ENCODE results near the gene AJM1. TPM values are rescaled to one million over a fixed set of nuclear protein-coding genes. Genes with fewer than 3 reads are reported as not detected.

The AJM1 gene
- total RNA-seq, 1 experiment from 2014 or later: 7.2 TPM

DNA sequence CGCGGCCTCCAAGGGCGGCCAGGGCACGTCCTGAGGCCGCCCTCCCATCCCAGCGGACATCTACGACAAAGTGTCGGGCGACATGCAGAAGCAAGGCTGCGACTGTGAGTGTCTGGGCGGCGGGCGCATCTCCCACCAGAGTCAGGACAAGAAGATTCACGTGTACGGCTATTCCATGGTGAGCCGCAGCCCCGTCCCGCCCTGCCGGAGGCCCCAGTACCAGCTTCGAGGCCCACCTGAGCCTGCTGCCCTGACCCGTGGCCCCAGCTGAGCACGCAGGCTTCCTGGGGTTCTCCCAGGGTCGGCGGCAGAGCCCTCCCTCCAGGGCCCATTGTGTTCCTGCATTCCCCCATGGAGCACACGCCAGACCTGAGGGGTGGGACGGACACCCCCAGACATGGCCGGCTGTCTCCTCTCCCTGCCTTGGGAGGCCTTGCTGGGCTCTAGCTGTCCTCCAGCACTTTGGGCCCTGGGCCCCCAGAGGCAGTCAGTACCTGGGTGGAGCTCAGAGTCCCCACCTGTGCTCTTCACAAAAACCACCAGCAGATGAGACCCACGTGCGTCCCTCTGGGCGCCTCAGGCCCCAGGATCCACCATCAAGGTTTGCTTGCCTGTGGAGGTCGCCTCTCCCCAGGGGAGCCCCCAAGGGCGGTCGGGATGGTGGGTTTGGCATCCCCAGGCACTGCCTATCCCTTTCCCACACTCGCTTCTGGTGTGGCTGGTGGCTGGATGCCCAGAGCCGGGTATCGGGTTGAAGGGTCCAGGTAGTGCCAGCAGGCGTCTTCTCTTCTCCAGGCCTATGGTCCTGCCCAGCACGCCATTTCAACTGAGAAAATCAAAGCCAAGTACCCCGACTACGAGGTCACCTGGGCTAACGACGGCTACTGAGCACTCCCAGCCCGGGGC, 7.9 kb downstream of the AJM1 start:
- Histone ChIP-seq H3K4me1 (ENCODE audit: control insufficient read depth, insufficient read depth, low read length) (peaks cover 15% of the 10 kb centered on the region), H3K4me3 (ENCODE audit: low read depth in 2 of 2, low read length in 2 of 2) (peak overlapping the region; percentile 64 to 69), H3K27ac (ENCODE audit: low read length) (peak overlapping the region; percentile 83), H3K36me3 (ENCODE audit: control insufficient read depth, insufficient read depth, low read length) (no peaks in the 10 kb centered on the region), H3K27me3 (ENCODE audit: control insufficient read depth, insufficient read depth, low read length) (no peaks in the 10 kb centered on the region), H3K9me3 (ENCODE audit: control insufficient read depth, insufficient read depth, low read depth, low read length) (no peaks in the 10 kb centered on the region)
- intact Hi-C loops (cut with micrococcal nuclease; ENCODE audit: unreplicated experiment) (no loop called here), in situ Hi-C loops (cut with HindIII; ENCODE audit: low pct_unique_long_range_greater_than_20kb, low sequenced_read_pairs) (no loop called here)
- CTCF ChIA-PET: no interaction called here
- TSS peak; percentile 96 for BruUV-seq (replicated peaks)
- no peak for ATAC-seq
- POLR2A ChIA-PET: interaction anchor here (0.6 kb wide), 1 partner anchor 88 kb away, joined by 6 read pairs; no protein-coding TSS in a partner anchor
- no peak for TF ChIP-seq CTCF (IDR thresholded peaks at IDR 0.05)
- no peak for TF ChIP-seq POLR2AphosphoS5 (IDR thresholded peaks at IDR 0.05; ENCODE audit: low read depth, low read length)
- no peak for DNase-seq (ENCODE audit: low read depth, low spot score)

DNA sequence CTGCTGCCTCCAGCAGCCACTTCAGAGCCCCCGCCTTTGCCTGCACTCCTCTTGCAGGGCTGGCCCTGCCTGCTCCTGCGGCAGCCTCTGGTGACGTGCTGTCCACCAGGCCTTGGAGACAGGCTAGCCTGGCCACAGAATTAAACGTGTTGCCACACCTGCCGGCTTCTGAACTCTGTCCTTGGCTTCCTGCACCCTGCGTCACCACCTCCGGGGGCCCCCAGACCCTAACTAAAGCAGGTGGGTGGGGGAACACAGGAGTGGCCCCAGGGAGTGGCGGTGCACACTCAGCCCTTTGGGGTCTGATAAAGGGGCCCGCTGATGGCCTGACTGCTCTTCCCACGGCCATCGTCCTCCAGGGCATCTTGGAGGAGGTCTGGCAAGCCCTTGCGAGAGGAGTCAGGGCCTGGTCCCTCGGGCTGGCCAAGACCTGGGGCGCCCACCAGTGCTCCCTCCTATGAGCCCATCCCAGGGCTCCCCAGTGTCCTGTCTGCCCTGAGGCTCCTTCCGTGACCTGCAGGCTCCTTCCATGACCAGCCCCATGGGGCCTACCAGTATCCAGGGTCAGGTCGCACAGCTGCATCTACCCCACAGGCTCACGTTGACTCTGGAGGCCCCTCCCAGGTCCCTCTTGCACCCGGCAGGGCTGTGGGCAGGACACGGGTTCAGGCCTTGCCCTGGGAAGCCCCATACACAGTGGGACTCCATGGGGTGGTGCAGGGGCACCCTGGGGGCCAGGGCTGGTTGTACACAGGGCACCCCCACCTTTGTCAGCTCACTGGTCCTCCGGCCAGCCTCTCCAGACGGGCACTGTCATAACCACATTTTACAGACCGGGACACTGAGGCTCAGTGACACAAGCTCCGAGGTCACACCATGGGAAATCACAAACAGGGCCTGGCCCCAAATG, 8.8 kb downstream of the AJM1 start:
- Histone ChIP-seq H3K36me3 (ENCODE audit: control insufficient read depth, insufficient read depth, low read length) (no peaks in the 10 kb centered on the region), H3K27me3 (ENCODE audit: control insufficient read depth, insufficient read depth, low read length) (no peaks in the 10 kb centered on the region), H3K4me1 (ENCODE audit: control insufficient read depth, insufficient read depth, low read length) (peaks cover 18% of the 10 kb centered on the region), H3K9me3 (ENCODE audit: control insufficient read depth, insufficient read depth, low read depth, low read length) (no peaks in the 10 kb centered on the region), H3K4me3 (ENCODE audit: low read depth in 2 of 2, low read length in 2 of 2) (peak overlapping the region; percentile 64 to 69; a peak in 3 of 4 replicates), H3K27ac (ENCODE audit: low read length) (peak overlapping the region; percentile 83; the same call in 1 of the 2 replicates)
- TF ChIP-seq POLR2AphosphoS5 (IDR thresholded peaks at IDR 0.05; ENCODE audit: low read depth, low read length): no peak
- TF ChIP-seq SIN3A (IDR thresholded peaks at IDR 0.05; ENCODE audit: borderline replicate concordance, insufficient read depth, low read depth, low read length): no peak
- BruUV-seq (replicated peaks): no TSS peak
- ATAC-seq (no peak), DNase-seq (ENCODE audit: low read depth, low spot score) (no peak)
- in situ Hi-C loops (cut with HindIII; ENCODE audit: low pct_unique_long_range_greater_than_20kb, low sequenced_read_pairs) (no loop called here), intact Hi-C loops (cut with micrococcal nuclease; ENCODE audit: unreplicated experiment) (no loop called here)
- ChIA-PET CTCF (no interaction called here), POLR2A (interaction anchor here (0.6 kb wide), 1 partner anchor 87 kb away, joined by 6 read pairs; no protein-coding TSS in a partner anchor)

DNA sequence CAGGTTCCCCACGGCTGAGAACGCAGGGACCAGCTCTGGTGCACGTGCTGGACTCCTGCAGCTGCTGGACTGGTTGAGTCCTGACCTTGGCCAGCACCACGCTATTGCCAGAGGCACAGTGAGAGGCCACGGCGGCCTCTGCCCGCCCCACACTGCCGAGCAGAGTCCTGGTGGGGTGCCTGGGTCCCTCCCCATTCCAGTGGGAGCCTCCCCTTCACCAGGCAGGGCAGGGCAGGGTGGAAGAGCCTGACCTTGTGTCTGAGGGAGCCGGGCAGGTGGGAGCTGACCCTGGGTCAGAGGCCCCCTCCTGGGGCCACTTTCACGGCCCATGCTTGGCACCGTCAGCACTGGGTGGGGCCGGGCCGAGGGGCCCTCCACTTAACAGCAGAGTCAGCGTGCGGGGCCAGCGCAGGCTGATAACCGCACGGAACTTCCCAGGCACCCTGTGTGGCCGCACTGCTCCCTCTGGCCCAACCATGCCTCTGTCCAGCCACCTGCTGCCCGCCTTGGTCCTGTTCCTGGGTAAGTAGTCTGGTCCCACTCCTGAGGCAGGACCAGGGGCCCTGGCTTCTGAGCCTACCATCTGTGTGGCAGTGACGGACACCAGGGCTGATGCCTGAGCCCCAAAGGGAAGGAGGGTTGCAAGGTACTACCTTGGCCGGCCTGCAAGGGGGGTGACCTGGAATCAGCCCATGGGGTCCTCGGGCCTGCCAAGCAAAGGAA, 9.8 kb downstream of the AJM1 start, which contains the start of gene MAMDC4:
Gene MAMDC4 (plus strand): TSS at position 406 of the 723 bp plus-strand sequence. CDS start 71 bp downstream, at position 477.
- CTCF ChIA-PET: interaction anchor here (0.7 kb wide), 1 partner anchor 129 kb away, joined by 3 read pairs; no protein-coding TSS in a partner anchor
- DNase-seq (ENCODE audit: low read depth, low spot score) (no peak), ATAC-seq (no peak)
- intact Hi-C loops (cut with micrococcal nuclease; ENCODE audit: unreplicated experiment) (no loop called here), in situ Hi-C loops (cut with HindIII; ENCODE audit: low pct_unique_long_range_greater_than_20kb, low sequenced_read_pairs) (no loop called here)
- no peaks in the 10 kb centered on the region for H3K9me3 ChIP-seq (ENCODE audit: control insufficient read depth, insufficient read depth, low read depth, low read length)
- H3K4me3 ChIP-seq (ENCODE audit: low read depth in 2 of 2, low read length in 2 of 2): no peak within 1 kb of the TSS
- no TSS peak for BruUV-seq (replicated peaks)
- H3K27ac ChIP-seq (ENCODE audit: low read length): peak within 1 kb of the TSS; percentile 59
- POLR2A ChIA-PET: no interaction called here
- H3K36me3 ChIP-seq (ENCODE audit: control insufficient read depth, insufficient read depth, low read length): no peaks in the 10 kb centered on the region
- no peak; the same call in 1 of the 2 replicates for TF ChIP-seq POLR2AphosphoS5 (IDR thresholded peaks at IDR 0.05; ENCODE audit: low read depth, low read length)
- no peak for TF ChIP-seq TCF7L2 (IDR thresholded peaks at IDR 0.05; ENCODE audit: low read depth, low read length)
- no peak for TF ChIP-seq REST (IDR thresholded peaks at IDR 0.05; ENCODE audit: insufficient read depth in 1 of 2, low read depth in 2 of 2, low read length in 1 of 2)
- TF ChIP-seq CTCF (IDR thresholded peaks at IDR 0.05): no peak
- no peak for TF ChIP-seq SIN3A (IDR thresholded peaks at IDR 0.05; ENCODE audit: borderline replicate concordance, insufficient read depth, low read depth, low read length)
- peaks cover 21% of the 10 kb centered on the region for H3K4me1 ChIP-seq (ENCODE audit: control insufficient read depth, insufficient read depth, low read length)
- H3K27me3 ChIP-seq (ENCODE audit: control insufficient read depth, insufficient read depth, low read length): no peaks in the 10 kb centered on the region

Data from Panc1 (cell line).